Skeletal muscle tissue (tissue), 4 donors: ENCODE results near the gene VSTM4. TPM values are rescaled to one million over a fixed set of nuclear protein-coding genes. Genes with fewer than 3 reads are reported as not detected.

Source experiments
- H3K27ac ChIP-seq: one replicate; pipeline ENCODE4 v1.7.0; 2013; ENCODE audit warnings: mild to moderate bottlenecking, low read depth, low read length, inconsistent platforms
- H3K27me3 ChIP-seq, 3 donors: one replicate each; pipeline ENCODE4 v1.7.0; 2013; ENCODE audit warnings: low read length in 3 of 3; ENCODE audit not compliant: control insufficient read depth in 3 of 3, insufficient read depth in 3 of 3
- H3K36me3 ChIP-seq, 3 donors: one replicate each; pipeline ENCODE4 v1.7.0; 2013; ENCODE audit warnings: low read length in 3 of 3; ENCODE audit not compliant: control insufficient read depth in 3 of 3, insufficient read depth in 3 of 3
- H3K4me1 ChIP-seq, 3 donors: one replicate each; pipeline ENCODE4 v1.7.0; 2013; ENCODE audit warnings: low read length in 3 of 3, mild to moderate bottlenecking in 3 of 3; ENCODE audit not compliant: control insufficient read depth in 3 of 3, insufficient read depth in 3 of 3
- H3K4me3 ChIP-seq, 3 donors: one replicate each; pipeline ENCODE4 v1.7.0; 2013; ENCODE audit warnings: low read length in 3 of 3
- H3K9ac ChIP-seq, 3 donors: one replicate each; pipeline ENCODE4 v1.7.0; 2013; ENCODE audit warnings: low read length in 3 of 3, mild to moderate bottlenecking in 3 of 3, moderate library complexity in 2 of 3, low read depth in 1 of 3
- H3K9me3 ChIP-seq, 3 donors: one replicate each; pipeline ENCODE4 v1.7.0; 2013; ENCODE audit warnings: low read length in 3 of 3; ENCODE audit not compliant: control insufficient read depth in 3 of 3
- total RNA-seq: library from RNA; depleted of rRNA; stranded (reverse); fragments of >200 nt; gene quantifications from one replicate; pipeline ENCODE4 v1.2.3, GENCODE V29; 2014
- donor health status: Osteomylitis.

VSTM4 gene
- total RNA-seq, 1 donor from 2014 or later = 40.7 TPM

GRCh38 chr10:49089557-49090188 is 25.6 kb downstream of the VSTM4 start:
- peaks cover 0 to 3% (median 0%) of the 10 kb centered on the region in 3 donors for H3K9me3 ChIP-seq
- H3K27me3 ChIP-seq = no peaks in the 10 kb centered on the region
- H3K9ac ChIP-seq = no peak overlapping the region
- peak overlapping the region; percentile 19 for H3K27ac ChIP-seq
- H3K4me3 ChIP-seq = no peak overlapping the region
- H3K36me3 ChIP-seq = peaks cover 0 to 5% (median 0%) of the 10 kb centered on the region in 3 donors
- H3K4me1 ChIP-seq = peaks cover 10 to 25% (median 20%) of the 10 kb centered on the region in 3 donors

DNA sequence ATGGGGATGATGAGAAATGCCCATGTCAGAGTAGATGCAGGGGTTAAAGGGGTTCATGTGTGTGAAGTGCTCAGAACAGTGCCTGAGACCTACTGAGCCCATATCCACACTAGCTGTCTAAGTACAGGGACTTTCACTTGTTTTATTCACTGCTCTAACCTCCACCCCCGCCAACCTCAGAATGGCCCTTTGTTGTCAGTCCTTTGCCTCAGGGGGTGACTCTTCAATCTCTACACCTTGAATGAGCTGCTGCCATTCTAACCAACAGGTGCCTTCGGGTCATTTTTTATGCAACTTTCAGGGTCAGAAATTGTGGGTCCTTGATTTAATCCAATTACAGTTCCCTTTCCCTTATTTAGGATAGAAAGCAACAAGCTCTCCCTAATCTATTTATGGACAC is 26.2 kb downstream of the VSTM4 start:
- H3K4me1 ChIP-seq = peaks cover 10 to 25% (median 20%) of the 10 kb centered on the region in 3 donors
- H3K27me3 ChIP-seq = no peaks in the 10 kb centered on the region
- no peak overlapping the region for H3K27ac ChIP-seq
- H3K9me3 ChIP-seq = peaks cover 0 to 3% (median 0%) of the 10 kb centered on the region in 3 donors
- no peak overlapping the region for H3K4me3 ChIP-seq
- H3K9ac ChIP-seq = no peak overlapping the region
- peaks cover 0 to 5% (median 0%) of the 10 kb centered on the region in 3 donors for H3K36me3 ChIP-seq

- peaks cover 17 to 44% (median 24%) of the 10 kb centered on the region in 3 donors for H3K4me1 ChIP-seq
- peaks cover 0 to 3% (median 0%) of the 10 kb centered on the region in 3 donors for H3K9me3 ChIP-seq
- H3K4me3 ChIP-seq = no peak overlapping the region
- no peaks in the 10 kb centered on the region for H3K27me3 ChIP-seq
- H3K27ac ChIP-seq = no peak overlapping the region
- no peak overlapping the region for H3K9ac ChIP-seq
- H3K36me3 ChIP-seq = peaks cover 0 to 5% (median 0%) of the 10 kb centered on the region in 3 donors
Observed at GRCh38 chr10:49086889-49087288, 28.4 kb downstream of the VSTM4 start.

DNA sequence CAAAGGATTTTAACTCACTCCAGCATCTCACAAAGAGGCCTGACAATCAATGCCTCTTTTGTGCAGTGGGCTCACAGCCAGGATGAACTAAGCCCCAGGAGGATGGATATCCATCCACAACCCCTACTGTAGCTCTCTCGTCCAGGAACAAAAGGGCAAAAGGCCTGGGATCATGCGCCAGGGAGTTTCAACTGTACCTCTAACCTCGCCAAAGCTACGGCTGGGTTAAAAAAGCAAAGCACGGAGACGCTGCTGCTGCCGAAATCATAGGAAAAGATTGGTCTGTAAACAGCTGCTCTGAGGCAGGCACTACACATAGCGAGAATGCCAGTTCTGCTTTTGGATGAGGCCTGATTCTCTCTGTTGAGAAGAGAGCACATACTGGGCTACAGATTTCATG is 32.1 kb downstream of the VSTM4 start:
- Histone ChIP-seq H3K27ac (peak overlapping the region; percentile 34), H3K4me3 (peak overlapping the region in 1 of 3 donors; percentile 31), H3K4me1 (peaks cover 21 to 39% (median 22%) of the 10 kb centered on the region in 3 donors), H3K36me3 (peaks cover 0 to 5% (median 0%) of the 10 kb centered on the region in 3 donors), H3K9ac (peak overlapping the region in 1 of 3 donors; percentile 34), H3K27me3 (no peaks in the 10 kb centered on the region), H3K9me3 (peaks cover 0 to 3% (median 0%) of the 10 kb centered on the region in 3 donors)

- H3K9ac ChIP-seq = no peak overlapping the region
- H3K4me1 ChIP-seq = peaks cover 21 to 43% (median 22%) of the 10 kb centered on the region in 3 donors
- no peaks in the 10 kb centered on the region for H3K27me3 ChIP-seq
- peak overlapping the region; percentile 34 for H3K27ac ChIP-seq
- peaks cover 0 to 3% (median 0%) of the 10 kb centered on the region in 3 donors for H3K9me3 ChIP-seq
- H3K36me3 ChIP-seq = peaks cover 0 to 5% (median 0%) of the 10 kb centered on the region in 3 donors
- no peak overlapping the region for H3K4me3 ChIP-seq
Observed at GRCh38 chr10:49082766-49083165, 32.6 kb downstream of the VSTM4 start.

DNA sequence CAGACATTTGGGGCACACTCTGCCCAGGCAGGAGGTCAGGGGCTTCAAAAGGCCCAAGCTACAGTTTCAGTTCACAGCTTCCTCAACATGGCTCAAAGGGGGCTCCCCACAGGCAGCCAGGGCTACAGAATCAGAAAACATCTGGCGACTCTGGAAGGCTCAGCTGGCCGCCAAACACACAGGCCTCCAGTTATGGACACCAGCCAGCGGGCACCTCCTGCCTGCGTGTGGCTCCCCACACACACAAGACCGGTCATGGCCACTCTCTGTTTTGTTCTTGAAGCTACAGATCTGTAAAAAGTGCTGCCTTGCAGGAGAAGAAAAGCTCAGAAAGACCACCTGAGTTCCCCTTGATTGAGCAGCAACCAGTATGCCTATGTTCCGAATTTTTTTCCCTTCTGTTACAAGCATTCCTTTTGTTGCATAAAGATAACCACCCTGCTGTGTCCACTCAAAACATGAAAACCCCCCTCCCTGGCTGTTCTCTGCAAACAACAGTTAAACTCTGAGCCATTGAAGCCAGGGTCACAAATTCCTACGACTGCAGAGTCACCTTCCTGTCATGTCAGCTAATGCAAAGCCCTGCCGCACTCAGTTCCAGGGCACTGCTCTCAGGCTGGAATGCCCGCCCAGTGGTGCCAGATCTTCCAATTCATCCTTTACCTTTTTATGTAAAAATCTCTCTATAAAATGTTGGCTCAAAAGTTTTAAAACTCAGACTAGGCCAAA is 33.6 kb downstream of the VSTM4 start:
- H3K27ac ChIP-seq = no peak overlapping the region
- peaks cover 0 to 5% (median 0%) of the 10 kb centered on the region in 3 donors for H3K36me3 ChIP-seq
- peaks cover 0 to 3% (median 0%) of the 10 kb centered on the region in 3 donors for H3K9me3 ChIP-seq
- H3K4me1 ChIP-seq = peaks cover 21 to 50% (median 22%) of the 10 kb centered on the region in 3 donors
- H3K4me3 ChIP-seq = no peak overlapping the region
- no peaks in the 10 kb centered on the region for H3K27me3 ChIP-seq
- no peak overlapping the region for H3K9ac ChIP-seq

GRCh38 chr10:49080965-49081364 is 34.4 kb downstream of the VSTM4 start:
- no peaks in the 10 kb centered on the region for H3K9me3 ChIP-seq
- H3K36me3 ChIP-seq = peaks cover 0 to 7% (median under 1%) of the 10 kb centered on the region in 3 donors
- no peak overlapping the region for H3K27ac ChIP-seq
- no peak overlapping the region for H3K9ac ChIP-seq
- H3K4me1 ChIP-seq = peaks cover 21 to 52% (median 22%) of the 10 kb centered on the region in 3 donors
- no peak overlapping the region for H3K4me3 ChIP-seq
- no peaks in the 10 kb centered on the region for H3K27me3 ChIP-seq

GRCh38 chr10:49080071-49080470 is 35.3 kb downstream of the VSTM4 start:
- Histone ChIP-seq H3K9me3 (no peaks in the 10 kb centered on the region), H3K36me3 (peaks cover 0 to 9% (median 6%) of the 10 kb centered on the region in 3 donors), H3K4me1 (peaks cover 21 to 59% (median 22%) of the 10 kb centered on the region in 3 donors), H3K27me3 (no peaks in the 10 kb centered on the region), H3K27ac (no peak overlapping the region), H3K4me3 (no peak overlapping the region), H3K9ac (no peak overlapping the region)

- H3K4me1 ChIP-seq = peaks cover 18 to 63% (median 22%) of the 10 kb centered on the region in 3 donors
- H3K4me3 ChIP-seq = no peak overlapping the region
- no peaks in the 10 kb centered on the region for H3K9me3 ChIP-seq
- no peak overlapping the region for H3K27ac ChIP-seq
- peaks cover 0 to 6% (median 5%) of the 10 kb centered on the region in 3 donors for H3K36me3 ChIP-seq
- H3K9ac ChIP-seq = no peak overlapping the region
- no peaks in the 10 kb centered on the region for H3K27me3 ChIP-seq
Observed at GRCh38 chr10:49079499-49079898, 35.8 kb downstream of the VSTM4 start.

DNA sequence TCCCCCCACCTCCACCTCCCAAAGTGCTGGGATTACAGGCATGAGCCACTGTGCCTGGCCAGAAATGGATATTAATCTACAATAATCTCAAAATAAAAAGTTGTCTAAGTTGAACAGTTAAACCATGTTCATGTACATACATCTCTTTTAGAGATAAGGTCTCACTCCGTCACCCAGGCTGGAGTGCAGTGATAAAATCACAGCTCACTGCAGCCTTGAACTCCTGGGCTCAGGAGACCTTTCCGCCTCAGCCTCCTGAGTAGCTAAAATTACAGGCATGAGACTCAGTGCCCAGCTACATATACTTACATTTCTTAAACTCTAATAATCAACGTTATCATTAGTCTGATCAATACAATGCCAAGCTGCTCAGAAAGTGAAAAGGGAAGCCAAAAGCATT is 36.2 kb downstream of the VSTM4 start:
- H3K27me3 ChIP-seq = no peaks in the 10 kb centered on the region
- no peak overlapping the region for H3K9ac ChIP-seq
- H3K9me3 ChIP-seq = no peaks in the 10 kb centered on the region
- peaks cover 18 to 63% (median 22%) of the 10 kb centered on the region in 3 donors for H3K4me1 ChIP-seq
- peaks cover 0 to 6% (median 5%) of the 10 kb centered on the region in 3 donors for H3K36me3 ChIP-seq
- H3K27ac ChIP-seq = no peak overlapping the region
- H3K4me3 ChIP-seq = no peak overlapping the region
